Measurements from ENCODE around the gene ORMDL3.
"Not testable (repeated sequence)": the region's sequence is repeated elsewhere in the genome, so short reads cannot be mapped to it uniquely, and the experiment has no call there.

ORMDL3 gene

DNA sequence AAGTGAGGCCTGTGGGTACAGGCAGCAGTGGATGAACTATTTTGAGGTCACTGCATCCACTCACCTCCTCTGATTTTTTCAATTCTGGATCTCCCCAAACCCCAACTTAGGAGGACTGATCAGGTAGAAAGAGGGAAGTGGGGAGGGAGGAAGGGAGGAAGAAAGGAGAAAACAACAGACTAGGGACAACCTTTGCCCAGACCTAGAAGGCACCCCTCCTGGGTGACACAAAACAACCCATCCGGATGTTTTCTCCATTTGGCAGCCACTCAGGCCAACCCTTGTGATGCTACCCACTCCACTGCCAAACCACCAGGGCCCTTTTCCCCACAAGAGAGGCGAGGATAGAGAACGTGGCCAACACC lies 2.7 kb downstream of the ORMDL3 start:
- DNase-seq (ENCODE audit: low read depth): no peak

DNA sequence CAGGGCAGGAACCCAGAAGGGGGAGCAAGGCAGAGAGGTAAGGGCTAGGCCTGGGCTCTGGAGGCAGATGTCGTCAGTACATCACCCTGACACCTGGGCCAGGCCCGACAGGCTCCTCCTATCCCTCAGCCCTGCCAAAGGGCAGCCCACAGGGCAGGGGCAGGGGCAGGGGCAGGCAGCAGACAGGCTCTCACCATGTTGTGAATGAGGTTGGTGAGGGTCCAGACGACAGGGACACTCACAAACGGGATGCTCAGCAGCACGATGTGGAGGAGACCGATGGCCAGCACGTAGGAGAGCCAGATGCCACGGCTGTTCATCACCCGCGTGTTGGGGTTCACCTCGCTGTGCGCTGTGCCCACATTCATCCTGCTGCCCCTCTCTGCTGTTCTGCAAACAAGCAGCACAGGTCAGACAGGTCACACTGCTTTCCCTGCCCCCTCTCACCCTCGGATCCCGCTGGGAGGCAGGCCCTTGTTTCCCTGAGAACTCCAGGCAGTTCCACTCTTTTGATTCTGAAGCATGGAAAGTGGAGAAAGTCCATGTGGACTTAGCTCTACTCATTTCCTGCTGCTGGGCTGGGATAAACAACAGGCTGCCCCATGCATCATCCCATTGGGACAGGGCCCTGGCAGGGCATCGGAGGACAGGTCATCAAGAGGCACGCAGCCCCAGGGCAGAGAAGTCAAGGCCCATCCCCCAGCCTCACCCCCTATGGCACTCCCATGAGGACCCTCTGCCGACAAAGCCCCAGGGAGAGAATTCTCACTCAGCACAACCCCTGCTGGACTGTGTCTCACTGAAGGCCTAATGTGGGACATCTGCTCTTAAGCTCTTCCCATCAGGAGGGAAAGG lies 3.3 kb downstream of the ORMDL3 start:
- DNase-seq (ENCODE audit: low read depth): no peak

DNA sequence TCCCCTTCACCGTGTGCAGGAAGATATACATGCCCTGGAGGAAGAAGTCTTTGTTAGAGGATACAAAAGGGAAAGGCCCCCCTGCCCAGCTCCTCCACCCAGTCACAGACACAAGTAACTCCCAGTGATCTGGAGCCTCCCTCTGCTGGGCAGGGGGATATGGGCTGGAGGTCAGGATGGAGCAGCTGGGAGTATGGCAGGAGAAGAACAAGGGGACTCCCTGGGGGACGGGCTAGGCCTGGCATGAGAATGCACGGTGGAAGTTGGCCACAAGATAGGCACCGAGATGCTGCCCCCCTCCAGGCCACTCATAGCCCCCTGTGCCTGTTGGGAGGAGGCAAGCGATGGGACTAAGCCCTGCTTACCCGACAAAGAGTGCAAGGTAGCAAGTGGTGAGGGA lies 4.2 kb downstream of the ORMDL3 start:
- DNase-seq (ENCODE audit: low read depth): no peak

DNA sequence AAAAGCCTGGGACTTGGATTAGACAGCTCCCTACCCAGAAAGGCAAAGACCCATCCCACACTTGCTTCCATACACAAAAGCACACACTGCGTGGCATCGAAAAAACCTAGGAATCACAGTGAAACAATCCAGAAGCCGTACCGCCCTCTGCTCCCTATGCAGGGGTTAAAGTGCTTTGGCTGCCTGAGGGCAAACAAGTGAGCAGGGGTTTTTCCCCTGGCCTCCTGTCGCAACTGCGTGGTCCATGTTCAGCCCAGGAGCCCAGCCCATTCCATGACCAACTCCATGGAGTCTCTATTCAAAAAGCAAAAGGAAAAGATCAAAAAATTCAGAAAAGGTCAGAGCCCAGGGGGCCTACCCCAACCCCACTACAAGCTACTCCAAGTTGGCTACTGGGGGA lies 5.4 kb downstream of the ORMDL3 start:
- DNase-seq (ENCODE audit: low read depth): no peak

DNA sequence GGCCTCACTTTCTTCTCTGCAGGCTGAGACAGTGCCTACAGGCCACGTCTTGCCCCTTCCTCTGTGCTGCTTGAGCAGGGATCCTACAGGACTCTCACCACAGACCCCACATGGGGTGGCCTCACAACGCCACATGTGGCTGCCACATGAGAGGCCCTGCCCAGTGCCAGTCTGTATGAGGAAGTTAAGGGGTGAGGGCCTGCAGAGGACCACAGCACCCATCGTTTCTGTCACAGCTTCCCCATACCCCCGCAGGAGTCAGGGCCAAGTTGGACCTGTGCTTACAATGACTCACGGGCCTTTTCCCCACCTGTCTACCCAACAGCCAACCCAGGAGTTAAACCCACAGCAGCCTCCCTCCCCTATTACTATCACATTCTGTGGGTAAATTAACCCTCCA lies 6.1 kb downstream of the ORMDL3 start:
- no peak for DNase-seq (ENCODE audit: low read depth)

DNA sequence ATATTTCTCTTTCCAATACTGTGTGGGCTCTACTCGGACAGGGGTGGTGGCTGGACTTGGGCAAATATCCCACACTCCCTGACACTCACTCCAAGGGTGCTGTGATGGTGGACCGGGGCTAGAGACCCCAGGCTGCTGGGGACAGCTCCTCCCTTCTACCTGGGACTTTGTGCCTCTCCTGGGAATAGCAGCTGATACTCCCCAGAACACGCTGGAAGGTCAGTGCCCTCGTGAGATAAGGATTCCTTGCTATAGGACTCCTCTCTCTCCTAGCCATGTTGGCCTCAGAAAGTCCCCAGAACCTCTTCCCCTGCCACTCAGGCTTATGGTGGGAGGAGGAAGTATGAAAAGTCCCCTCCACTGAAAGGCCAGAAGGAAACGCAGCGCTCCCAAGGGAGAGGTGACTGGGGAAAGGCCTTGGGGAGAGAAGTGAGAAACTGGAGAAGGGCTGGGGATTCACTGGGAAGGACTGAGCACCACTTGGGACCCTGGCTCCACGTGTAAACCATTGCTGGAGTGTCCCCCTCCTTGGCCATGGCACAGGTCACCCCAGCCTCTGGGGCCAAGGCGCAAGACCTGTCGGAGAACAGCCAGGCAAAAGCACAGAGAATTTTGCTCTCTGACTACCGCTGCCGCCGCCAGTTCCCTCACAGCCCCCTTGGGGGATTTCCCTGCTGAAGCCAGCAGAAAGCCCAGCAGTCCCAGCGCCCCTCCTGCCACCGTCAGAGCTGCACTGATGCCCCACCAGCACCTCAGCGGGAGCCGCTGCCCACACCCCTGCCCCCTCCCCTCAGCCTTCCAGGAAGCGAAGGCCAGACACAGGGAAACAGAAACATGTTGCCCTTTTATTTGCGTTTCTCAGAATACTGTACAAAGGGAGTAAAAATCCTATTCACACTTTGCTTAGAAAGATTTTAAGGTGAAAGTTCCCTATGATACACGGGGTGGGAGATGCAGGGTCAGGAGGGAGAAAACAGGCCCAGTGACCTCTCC lies 6.9 kb downstream of the ORMDL3 start:
- no peak for DNase-seq (ENCODE audit: low read depth)

DNA sequence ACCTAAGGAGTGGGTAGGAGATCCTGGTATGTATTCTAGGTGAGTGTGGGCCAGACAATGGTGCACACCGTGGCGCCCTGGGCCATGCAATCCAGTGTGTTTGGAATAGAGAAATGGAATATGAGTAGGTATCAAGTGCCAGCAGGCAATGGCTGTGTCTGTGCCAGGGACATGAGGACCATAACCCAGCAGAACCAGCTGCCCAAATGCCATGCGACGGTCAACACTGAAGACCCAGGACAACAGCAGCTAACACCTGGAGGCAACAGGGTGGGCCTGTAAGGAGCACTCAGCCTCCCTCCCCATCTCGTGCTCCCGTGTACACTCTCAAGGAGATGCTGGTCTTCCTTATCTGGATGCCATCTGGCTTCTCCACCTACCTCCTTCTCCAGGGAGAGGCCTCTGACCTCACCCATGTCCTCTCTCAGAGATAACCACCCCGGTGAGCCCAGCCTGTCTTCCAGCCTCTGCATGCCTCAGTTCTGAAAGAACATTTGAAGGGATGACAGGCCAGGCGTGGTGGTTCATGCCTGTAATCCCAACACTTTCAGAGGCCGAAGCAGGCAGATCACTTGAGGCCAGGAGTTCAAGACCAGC lies 8.2 kb downstream of the ORMDL3 start:
- no peak for DNase-seq (ENCODE audit: low read depth)

GRCh38 chr17:39916918-39917317 lies 10.5 kb downstream of the ORMDL3 start:
- no peak for DNase-seq (ENCODE audit: low read depth)

GRCh38 chr17:39915559-39915958 lies 11.8 kb downstream of the ORMDL3 start:
- DNase-seq (ENCODE audit: low read depth): no peak

GRCh38 chr17:39913989-39914388 lies 13.4 kb downstream of the ORMDL3 start:
- DNase-seq (ENCODE audit: low read depth): no peak

GRCh38 chr17:39908789-39909352 lies 18.5 kb downstream of the ORMDL3 start:
- no peak for DNase-seq (ENCODE audit: low read depth)

- no peak for DNase-seq (ENCODE audit: low read depth)
Measured at GRCh38 chr17:39904990-39905288, 22.5 kb downstream of the ORMDL3 start.

- no peak for DNase-seq (ENCODE audit: low read depth)
Measured at GRCh38 chr17:39903158-39903884, 24.1 kb downstream of the ORMDL3 start.

DNA sequence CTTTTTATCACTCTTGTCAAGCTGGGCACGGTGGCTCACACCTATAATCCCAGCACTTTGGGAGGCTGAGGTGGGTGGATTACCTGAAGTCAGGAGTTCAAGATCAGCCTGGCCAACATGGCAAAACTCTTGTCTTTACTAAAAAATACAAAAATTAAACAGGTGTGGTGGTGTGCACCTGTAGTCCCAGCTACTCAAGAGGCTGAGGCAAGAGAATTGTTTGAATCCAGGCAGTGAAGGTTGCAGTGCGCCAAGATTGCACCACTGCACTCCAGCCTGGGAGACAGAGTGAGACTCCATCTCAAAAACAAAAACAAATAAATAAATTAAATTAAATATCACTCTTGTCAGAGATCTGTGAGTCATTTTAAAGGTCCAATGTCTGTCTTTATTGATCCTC lies 25.4 kb downstream of the ORMDL3 start:
- DNase-seq (ENCODE audit: low read depth): not testable (repeated sequence)

DNA sequence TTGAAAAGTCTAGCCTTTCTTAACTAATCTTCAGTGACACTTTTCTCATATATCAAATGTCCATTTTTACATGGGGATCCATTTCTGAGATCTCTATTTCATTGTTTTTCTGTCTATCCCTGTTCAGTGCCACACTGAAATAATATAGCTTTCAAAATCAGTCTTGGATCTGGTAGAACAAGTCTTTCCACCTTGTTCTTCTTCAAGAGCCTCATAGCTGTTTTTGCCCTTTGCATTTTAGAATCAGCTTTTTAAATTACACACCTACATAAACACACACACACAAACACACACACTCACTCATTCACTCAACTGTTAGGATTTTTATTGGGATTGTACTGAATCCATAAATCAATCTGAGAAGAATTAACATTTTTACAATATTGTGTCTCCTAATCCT lies 28.2 kb downstream of the ORMDL3 start:
- no peak for DNase-seq (ENCODE audit: low read depth)

- DNase-seq (ENCODE audit: low read depth): no peak
Measured at GRCh38 chr17:39898088-39898487, 29.3 kb downstream of the ORMDL3 start.

GRCh38 chr17:39894681-39895376 lies 32.6 kb downstream of the ORMDL3 start:
- no peak for DNase-seq (ENCODE audit: low read depth)

DNA sequence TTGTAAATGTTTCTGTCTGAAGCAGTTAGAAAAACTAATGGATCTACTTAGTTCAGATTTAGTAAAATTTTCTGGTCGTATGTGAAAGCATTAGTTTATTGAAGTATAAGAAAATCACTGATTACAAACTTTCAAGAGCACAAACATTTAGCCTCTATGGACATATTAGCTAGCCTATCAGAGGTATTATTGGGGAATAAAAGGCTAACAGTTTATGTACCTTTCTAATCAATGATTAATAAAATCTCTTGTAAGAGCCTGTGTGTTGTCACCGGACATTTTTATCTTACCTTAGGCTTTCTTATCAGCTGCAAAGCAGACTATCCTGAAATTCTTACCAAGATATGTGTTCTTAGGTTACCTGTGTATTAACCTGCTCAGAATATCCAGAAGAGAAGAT lies 38.2 kb downstream of the ORMDL3 start:
- no peak for DNase-seq (ENCODE audit: low read depth)

DNA sequence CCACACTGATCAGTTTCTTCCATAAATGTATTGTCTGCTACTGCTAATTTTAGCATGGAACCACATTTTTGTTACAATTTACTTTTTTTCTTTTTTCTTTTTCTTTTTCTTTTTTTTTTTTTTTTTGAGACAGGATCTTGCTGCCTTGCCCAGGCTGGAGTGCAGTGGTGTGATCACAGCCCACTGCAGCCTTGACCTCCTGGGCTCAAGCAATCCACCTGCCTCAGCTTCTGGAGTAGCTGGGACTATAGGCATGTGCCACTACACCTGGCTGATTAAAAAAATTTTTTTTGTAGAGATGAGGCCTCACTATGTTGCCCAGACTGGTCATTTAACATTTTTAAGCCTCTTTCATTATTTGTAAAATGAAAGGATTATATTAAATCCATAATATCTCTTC lies 40.3 kb downstream of the ORMDL3 start:
- no peak for DNase-seq (ENCODE audit: low read depth)

- not testable (repeated sequence) for DNase-seq (ENCODE audit: low read depth)
Measured at GRCh38 chr17:39886102-39886501, 41.3 kb downstream of the ORMDL3 start.

DNA sequence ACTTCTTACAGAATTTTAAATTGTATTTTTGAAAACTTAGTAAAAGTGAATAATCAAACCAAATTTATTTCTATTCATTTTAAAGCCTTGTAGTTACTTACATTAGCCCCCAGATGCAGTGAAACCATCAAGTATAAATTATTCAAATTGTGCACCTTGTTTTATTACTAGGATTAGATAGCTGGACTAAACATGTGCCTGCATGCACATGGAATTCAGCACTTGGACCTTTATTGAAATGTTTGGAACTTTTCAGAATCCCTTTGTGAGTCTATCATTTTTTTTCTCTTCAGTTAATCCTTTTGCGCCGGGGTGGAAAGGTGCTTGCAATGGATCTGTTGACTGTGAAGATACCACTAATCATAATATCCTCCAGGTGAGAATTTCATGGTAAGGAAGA lies 54.6 kb downstream of the ORMDL3 start:
- DNase-seq (ENCODE audit: low read depth): no peak
